Lung (tissue), 12 donors: ENCODE data around the gene IFT80. TPM values are rescaled to one million over a fixed set of nuclear protein-coding genes. Genes with fewer than 3 reads are reported as not detected.
A peak's percentile ranks its signal among the peaks of the same experiment; 100 is the strongest.
"Not testable (repeated sequence)": the region's sequence is repeated elsewhere in the genome, so short reads cannot be mapped to it uniquely, and the experiment has no call there.

Experiments used
- ATAC-seq: fragments of 200-7000 bp; cut with Tn5 transposase; one replicate; pipeline ENCODE4 v1.9.1; 2020; ENCODE audit warnings: moderate number of reproducible peaks; ENCODE audit not compliant: insufficient read depth, low FRiP score
- DNase-seq, 3 donors: peaks; one replicate each; pipeline ENCODE4 v3.0.0-alpha.2; 2013 to 2017
- H3K27ac ChIP-seq, 2 donors: one replicate each; pipeline ENCODE4 v1.5.1; 2013; ENCODE audit warnings: mild to moderate bottlenecking in 2 of 2, moderate library complexity in 2 of 2, control low read depth in 1 of 2, inconsistent platforms in 1 of 2, low read depth in 1 of 2, low read length in 1 of 2
- H3K27me3 ChIP-seq, 3 donors: one replicate each; pipeline ENCODE4 v1.5.1; 2013; ENCODE audit warnings: low read length in 2 of 3; ENCODE audit not compliant: control insufficient read depth in 3 of 3, insufficient read depth in 3 of 3
- H3K36me3 ChIP-seq, 4 donors: one replicate each; pipeline ENCODE4 v1.5.1; 2013; ENCODE audit warnings: low read length in 4 of 4, mild to moderate bottlenecking in 1 of 4, moderate library complexity in 1 of 4; ENCODE audit not compliant: control insufficient read depth in 4 of 4, insufficient read depth in 4 of 4
- H3K4me1 ChIP-seq, 5 donors: one replicate each; pipeline ENCODE4 v1.5.1; 2013; ENCODE audit warnings: low read length in 5 of 5, mild to moderate bottlenecking in 2 of 5, moderate library complexity in 1 of 5; ENCODE audit not compliant: control insufficient read depth in 5 of 5, insufficient read depth in 5 of 5
- H3K4me3 ChIP-seq: one replicate; pipeline ENCODE4 v1.5.1; 2013; ENCODE audit warnings: mild to moderate bottlenecking, control low read depth, moderate library complexity
- H3K9ac ChIP-seq, 2 donors: one replicate each; pipeline ENCODE4 v1.5.1; 2013; ENCODE audit warnings: low read length in 2 of 2, control low read depth in 1 of 2; ENCODE audit not compliant: insufficient read depth in 1 of 2
- H3K9me3 ChIP-seq, 4 donors: one replicate each; pipeline ENCODE4 v1.5.1; 2013; ENCODE audit warnings: low read length in 3 of 4, mild to moderate bottlenecking in 1 of 4, moderate library complexity in 1 of 4; ENCODE audit not compliant: control insufficient read depth in 4 of 4, insufficient read depth in 3 of 4
- WGBS, 2 donors: extraction: QIAGEN DNeasy Blood & Tissue Kit; methylation state at CpG; one replicate each; pipeline ENCODE4 v1.1.7; 2013; 5-methylcytosine and 5-hydroxymethylcytosine counted together
- polyA plus RNA-seq, 2 donors: library from polyadenylated mRNA; stranded (reverse); fragments of 200-250 nt; gene quantifications; one replicate each; pipeline ENCODE4 v1.2.1, GENCODE V29; 2013
- total RNA-seq, 2 donors: library from RNA; depleted of rRNA in 1 of 2; stranded (reverse); fragments of >200 nt in 1 of 2; gene quantifications; one replicate each; pipeline ENCODE4 v1.2.1, GENCODE V29; 2014 to 2021
- TF ChIP-seq, protein P1 (sequence below): IDR thresholded peaks from 2 replicates; pipeline ENCODE4 v1.5.1; 2012; ENCODE audit warnings: mild to moderate bottlenecking; ENCODE audit errors: control extremely low read depth, extremely low read depth
- donor health status: control.
- donor health status: control.
- donor health status: Bipolar disorder and iron deficiency.
- donor health status: healthy.
- donor health status: DM: yes; HTN: yes; CAD: no.

The IFT80 gene
- total and polyA plus RNA-seq, 4 donors = 13.1 to 114 (median 27.9) TPM

DNA sequence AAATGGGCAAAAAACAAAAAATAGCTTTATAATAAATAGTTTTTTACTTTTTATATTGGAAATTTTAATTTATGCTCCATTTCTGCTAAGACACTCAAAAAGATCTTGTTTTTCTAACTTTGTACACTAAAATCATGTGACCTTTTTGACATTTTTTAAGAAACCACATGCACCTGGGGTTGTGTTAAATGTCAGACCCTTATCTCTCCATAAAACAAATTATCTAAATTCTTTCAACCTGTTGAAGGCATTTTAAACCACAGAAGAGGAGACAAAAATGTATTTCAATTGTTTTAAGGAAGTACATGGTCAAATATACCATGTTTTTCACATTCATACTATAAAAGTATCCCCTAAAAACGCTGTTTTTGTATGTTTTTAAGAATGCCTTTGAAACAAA, 29.2 kb downstream of the IFT80 start:
- H3K27me3 ChIP-seq = no peaks in the 10 kb centered on the region
- no peak overlapping the region for H3K9ac ChIP-seq
- ATAC-seq (peak; percentile 15), DNase-seq (no peak)
- no peak overlapping the region for H3K27ac ChIP-seq
- no peaks in the 10 kb centered on the region for H3K4me1 ChIP-seq
- H3K9me3 ChIP-seq = no peaks in the 10 kb centered on the region
- peaks cover 2 to 7% (median 5%) of the 10 kb centered on the region in 4 donors for H3K36me3 ChIP-seq
- 66 to 79% methylated on average over 1 of the region's 1 CpG for WGBS, 2 donors
- no peak overlapping the region for H3K4me3 ChIP-seq
- TF ChIP-seq, protein P1, sequence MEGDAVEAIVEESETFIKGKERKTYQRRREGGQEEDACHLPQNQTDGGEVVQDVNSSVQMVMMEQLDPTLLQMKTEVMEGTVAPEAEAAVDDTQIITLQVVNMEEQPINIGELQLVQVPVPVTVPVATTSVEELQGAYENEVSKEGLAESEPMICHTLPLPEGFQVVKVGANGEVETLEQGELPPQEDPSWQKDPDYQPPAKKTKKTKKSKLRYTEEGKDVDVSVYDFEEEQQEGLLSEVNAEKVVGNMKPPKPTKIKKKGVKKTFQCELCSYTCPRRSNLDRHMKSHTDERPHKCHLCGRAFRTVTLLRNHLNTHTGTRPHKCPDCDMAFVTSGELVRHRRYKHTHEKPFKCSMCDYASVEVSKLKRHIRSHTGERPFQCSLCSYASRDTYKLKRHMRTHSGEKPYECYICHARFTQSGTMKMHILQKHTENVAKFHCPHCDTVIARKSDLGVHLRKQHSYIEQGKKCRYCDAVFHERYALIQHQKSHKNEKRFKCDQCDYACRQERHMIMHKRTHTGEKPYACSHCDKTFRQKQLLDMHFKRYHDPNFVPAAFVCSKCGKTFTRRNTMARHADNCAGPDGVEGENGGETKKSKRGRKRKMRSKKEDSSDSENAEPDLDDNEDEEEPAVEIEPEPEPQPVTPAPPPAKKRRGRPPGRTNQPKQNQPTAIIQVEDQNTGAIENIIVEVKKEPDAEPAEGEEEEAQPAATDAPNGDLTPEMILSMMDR = no peak

DNA sequence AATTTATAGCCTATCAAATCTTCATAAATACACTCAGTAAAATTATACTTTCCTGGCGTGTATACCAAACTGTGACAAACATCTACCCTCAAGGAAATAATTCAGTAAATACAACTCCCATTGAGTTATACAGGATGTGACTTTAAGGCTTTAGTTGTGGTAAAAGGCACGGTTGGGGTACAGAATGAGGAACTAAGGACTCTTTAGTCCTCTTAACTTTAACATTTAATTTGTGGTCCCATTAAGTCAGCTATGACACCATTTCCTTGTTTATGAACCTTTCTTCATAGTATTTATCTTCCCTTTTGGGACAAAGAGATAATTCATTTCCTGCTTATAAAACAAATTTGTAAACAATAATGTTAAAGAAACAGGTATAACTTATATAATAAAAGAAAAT, 30.2 kb downstream of the IFT80 start:
- Histone ChIP-seq H3K9me3 (no peaks in the 10 kb centered on the region), H3K9ac (no peak overlapping the region), H3K4me3 (no peak overlapping the region), H3K27ac (no peak overlapping the region), H3K27me3 (no peaks in the 10 kb centered on the region), H3K36me3 (peaks cover 0 to 4% (median 3%) of the 10 kb centered on the region in 4 donors), H3K4me1 (no peaks in the 10 kb centered on the region)
- ATAC-seq (no peak), DNase-seq (no peak)
- WGBS, 2 donors = 22 to 27% methylated on average over 2 of the region's 2 CpGs
- TF ChIP-seq, protein P1 = no peak

DNA sequence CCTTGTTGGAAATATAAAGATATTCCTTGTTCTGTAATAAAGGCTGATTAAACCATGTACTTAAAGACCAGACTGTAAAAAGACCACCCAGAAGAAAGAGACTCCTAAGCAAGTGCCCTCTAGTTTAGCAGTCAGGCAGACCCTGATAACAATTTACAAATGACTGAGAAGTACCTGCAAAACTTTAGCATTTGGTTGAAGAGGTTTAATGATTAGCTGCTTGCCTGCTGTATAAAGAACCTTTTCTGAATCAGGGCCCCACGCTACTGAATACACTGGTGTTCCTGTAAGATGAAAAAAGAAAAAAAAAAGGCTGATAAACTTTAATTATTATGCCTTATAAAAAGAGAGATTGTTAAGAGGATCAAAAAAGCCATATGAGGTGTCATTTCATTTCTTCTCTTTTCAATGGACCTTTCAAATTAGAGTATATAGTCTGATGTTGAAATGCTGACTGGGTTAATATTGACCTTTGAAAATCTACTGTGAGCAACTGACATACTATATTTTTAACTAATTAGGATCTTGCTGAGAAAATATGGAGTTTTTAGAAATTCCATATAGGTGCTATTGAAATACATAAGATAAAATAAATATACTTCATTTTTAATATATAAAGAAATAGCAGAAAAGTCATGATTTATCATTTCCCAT, 33.0 kb downstream of the IFT80 start:
- H3K4me3 ChIP-seq = no peak overlapping the region
- peak in 2 of 3 donors; percentile 38 to 78 for DNase-seq
- H3K36me3 ChIP-seq = peaks cover 0 to 4% (median 2%) of the 10 kb centered on the region in 4 donors
- no peaks in the 10 kb centered on the region for H3K4me1 ChIP-seq
- H3K9me3 ChIP-seq = no peaks in the 10 kb centered on the region
- no peak overlapping the region for H3K27ac ChIP-seq
- 76 to 89% methylated on average over 1 of the region's 1 CpG for WGBS, 2 donors
- TF ChIP-seq, protein P1 = no peak
- no peaks in the 10 kb centered on the region for H3K27me3 ChIP-seq
- no peak overlapping the region for H3K9ac ChIP-seq
- no peak for ATAC-seq

DNA sequence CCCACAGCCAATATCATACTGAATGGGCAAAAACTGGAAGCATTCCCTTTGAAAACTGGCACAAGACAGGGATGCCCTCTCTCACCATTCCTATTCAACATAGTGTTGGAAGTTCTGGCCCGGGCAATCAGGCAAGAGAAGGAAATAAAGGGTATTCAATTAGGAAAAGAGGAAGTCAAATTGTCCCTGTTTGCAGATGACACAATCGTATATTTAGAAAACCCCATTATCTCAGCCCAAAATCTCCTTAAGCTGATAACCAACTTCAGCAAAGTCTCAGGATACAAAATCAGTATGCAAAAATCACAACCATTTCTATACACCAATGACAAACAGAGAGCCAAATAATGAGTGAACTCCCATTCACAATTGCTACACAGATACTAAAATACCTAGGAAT, 36.1 kb downstream of the IFT80 start:
- ATAC-seq, DNase-seq, H3K9me3 ChIP-seq, H3K27ac ChIP-seq, H3K27me3 ChIP-seq, H3K4me1 ChIP-seq, H3K36me3 ChIP-seq, H3K4me3 ChIP-seq, H3K9ac ChIP-seq: not testable (repeated sequence)
- 32 to 62% methylated on average over 2 of the region's 2 CpGs for WGBS, 2 donors
